OCI-LY1 (cell line): ENCODE data around the gene SCLT1.

Source experiments
- H2AFZ ChIP-seq: fragments of 200-600 bp; sonication (generic), shearing (Covaris generic); 2 replicates; pipeline ENCODE4 v1.6.0; 2014; ENCODE audit warnings: antibody characterized with exemption, mild to moderate bottlenecking, low read length
- H3F3A ChIP-seq: fragments of 200-600 bp; sonication (generic), shearing (Covaris generic); 2 replicates; pipeline ENCODE4 v1.6.0; 2014; ENCODE audit warnings: mild to moderate bottlenecking, antibody characterized with exemption, low read length, moderate library complexity; ENCODE audit not compliant: insufficient read depth
- H3K27ac ChIP-seq: fragments of 200-600 bp; sonication (generic); 2 replicates; pipeline ENCODE4 v1.5.1; 2014; ENCODE audit warnings: low read length, mixed run types, mild to moderate bottlenecking, low read depth; ENCODE audit not compliant: poor library complexity, severe bottlenecking
- H3K27me3 ChIP-seq: fragments of 200-600 bp; sonication (generic); 2 replicates; pipeline ENCODE4 v1.6.0; 2014; ENCODE audit warnings: antibody characterized with exemption, mild to moderate bottlenecking, low read length, moderate library complexity; ENCODE audit not compliant: insufficient read depth
- H3K36me3 ChIP-seq: fragments of 200-600 bp; sonication (generic); 2 replicates; pipeline ENCODE4 v1.6.1; 2014; ENCODE audit warnings: mild to moderate bottlenecking, antibody characterized with exemption, low read length, moderate library complexity, mixed read lengths; ENCODE audit not compliant: insufficient read depth
- H3K4me1 ChIP-seq: fragments of 200-600 bp; sonication (generic); 2 replicates; pipeline ENCODE4 v1.5.1; 2014; ENCODE audit warnings: mild to moderate bottlenecking, low read length, moderate library complexity; ENCODE audit not compliant: insufficient read depth, severe bottlenecking
- H3K4me2 ChIP-seq: fragments of 200-600 bp; sonication (generic), shearing (Covaris generic); 2 replicates; pipeline ENCODE4 v1.6.1; 2014; ENCODE audit warnings: low read length
- H3K4me3 ChIP-seq: fragments of 200-600 bp; sonication (generic); 2 replicates; pipeline ENCODE4 v1.5.1; 2014; ENCODE audit warnings: low read length, low read depth, mild to moderate bottlenecking, mixed read lengths; ENCODE audit not compliant: poor library complexity, severe bottlenecking
- H3K79me2 ChIP-seq: fragments of 200-600 bp; shearing (Covaris generic); 2 replicates; pipeline ENCODE4 v1.6.1; 2016; ENCODE audit warnings: mixed run types, low read length, mixed read lengths; ENCODE audit not compliant: insufficient read depth
- H3K9ac ChIP-seq: fragments of 200-600 bp; sonication (generic), shearing (Covaris generic); 2 replicates; pipeline ENCODE4 v1.6.1; 2014; ENCODE audit warnings: mild to moderate bottlenecking, low read length, mixed read lengths
- H3K9me2 ChIP-seq: fragments of 200-600 bp; sonication (generic), shearing (Covaris generic); 2 replicates; pipeline ENCODE4 v1.6.1; 2014; ENCODE audit warnings: low read depth, mild to moderate bottlenecking, low read length, mixed read lengths
- H3K9me3 ChIP-seq: fragments of 200-600 bp; shearing (Covaris generic); 2 replicates; pipeline ENCODE4 v1.6.1; 2014; ENCODE audit warnings: low read length, mixed read lengths
- H4K20me1 ChIP-seq: fragments of 200-600 bp; sonication (generic), shearing (Covaris generic); 2 replicates; pipeline ENCODE4 v1.6.0; 2016; ENCODE audit warnings: mild to moderate bottlenecking, low read length; ENCODE audit not compliant: insufficient read depth
- EZH2 ChIP-seq: fragments of 200-600 bp; sonication (generic), shearing (Covaris generic); IDR thresholded peaks from 2 replicates; pipeline ENCODE4 v1.8.0; 2017; ENCODE audit warnings: borderline replicate concordance, mixed run types, mild to moderate bottlenecking, antibody characterized with exemption, low read length, moderate library complexity, mixed read lengths
- TF ChIP-seq, protein P1 (sequence below): fragments of 200-600 bp; sonication (generic), shearing (Covaris generic); IDR thresholded peaks from 2 replicates; pipeline ENCODE4 v1.5.1; 2017; ENCODE audit warnings: mild to moderate bottlenecking, antibody characterized with exemption, low read length, moderate library complexity, mixed read lengths

The SCLT1 gene

DNA sequence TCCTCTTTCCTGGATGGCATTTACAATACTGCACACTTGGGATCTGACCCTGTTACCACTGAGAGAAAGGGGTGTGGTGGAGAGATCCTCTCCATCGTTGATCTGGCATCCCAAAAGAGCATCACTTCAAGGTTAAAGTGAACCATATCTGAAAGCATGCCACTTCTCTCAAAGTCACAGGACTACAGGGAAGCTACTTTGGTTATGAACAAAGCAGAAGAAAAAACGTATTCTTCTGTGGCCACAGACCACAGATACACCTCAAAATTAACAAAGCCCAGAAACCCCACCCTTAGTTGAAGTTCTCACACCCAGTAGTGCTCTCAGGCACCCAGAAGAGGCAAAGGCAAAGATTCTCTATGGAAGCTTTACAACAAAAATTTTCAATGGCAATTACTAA, 175.6 kb downstream of the SCLT1 start:
- Histone ChIP-seq H3K27ac (no peak overlapping the region), H2AFZ (no peak overlapping the region), H3K27me3 (no peaks in the 10 kb centered on the region), H3K4me3 (no peak overlapping the region), H3F3A (no peaks in the 10 kb centered on the region), H3K9me3 (no peaks in the 10 kb centered on the region), H3K9me2 (no peaks in the 10 kb centered on the region), H3K36me3 (no peaks in the 10 kb centered on the region), H3K79me2 (no peaks in the 10 kb centered on the region), H3K9ac (no peak overlapping the region), H4K20me1 (no peaks in the 10 kb centered on the region), H3K4me1 (peaks cover 11% of the 10 kb centered on the region), H3K4me2 (no peak overlapping the region)
- TF ChIP-seq, protein P1, sequence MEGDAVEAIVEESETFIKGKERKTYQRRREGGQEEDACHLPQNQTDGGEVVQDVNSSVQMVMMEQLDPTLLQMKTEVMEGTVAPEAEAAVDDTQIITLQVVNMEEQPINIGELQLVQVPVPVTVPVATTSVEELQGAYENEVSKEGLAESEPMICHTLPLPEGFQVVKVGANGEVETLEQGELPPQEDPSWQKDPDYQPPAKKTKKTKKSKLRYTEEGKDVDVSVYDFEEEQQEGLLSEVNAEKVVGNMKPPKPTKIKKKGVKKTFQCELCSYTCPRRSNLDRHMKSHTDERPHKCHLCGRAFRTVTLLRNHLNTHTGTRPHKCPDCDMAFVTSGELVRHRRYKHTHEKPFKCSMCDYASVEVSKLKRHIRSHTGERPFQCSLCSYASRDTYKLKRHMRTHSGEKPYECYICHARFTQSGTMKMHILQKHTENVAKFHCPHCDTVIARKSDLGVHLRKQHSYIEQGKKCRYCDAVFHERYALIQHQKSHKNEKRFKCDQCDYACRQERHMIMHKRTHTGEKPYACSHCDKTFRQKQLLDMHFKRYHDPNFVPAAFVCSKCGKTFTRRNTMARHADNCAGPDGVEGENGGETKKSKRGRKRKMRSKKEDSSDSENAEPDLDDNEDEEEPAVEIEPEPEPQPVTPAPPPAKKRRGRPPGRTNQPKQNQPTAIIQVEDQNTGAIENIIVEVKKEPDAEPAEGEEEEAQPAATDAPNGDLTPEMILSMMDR = no peak
- no peak for TF ChIP-seq EZH2

DNA sequence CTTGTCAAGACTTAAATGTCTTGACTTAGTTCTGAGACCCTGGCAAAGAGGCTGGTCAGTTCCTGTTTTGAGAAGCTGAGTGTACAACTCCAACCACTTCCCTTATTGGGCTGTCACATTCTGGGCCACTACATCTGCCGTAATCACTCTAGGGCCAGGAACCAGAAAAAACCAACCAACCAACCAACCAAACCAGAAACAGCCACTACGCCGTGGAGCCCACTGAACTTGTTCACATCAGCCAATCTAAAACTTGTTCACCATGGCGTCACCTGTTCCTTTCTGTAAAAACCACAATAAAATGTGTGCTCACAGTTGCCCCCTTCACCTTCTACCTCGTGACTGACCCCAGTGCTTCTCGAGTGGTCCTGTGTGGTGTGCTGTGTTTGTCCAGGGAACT, 176.5 kb downstream of the SCLT1 start:
- H2AFZ ChIP-seq = no peak overlapping the region
- H3K36me3 ChIP-seq = no peaks in the 10 kb centered on the region
- H3K4me1 ChIP-seq = peaks cover 11% of the 10 kb centered on the region
- H3F3A ChIP-seq = no peaks in the 10 kb centered on the region
- TF ChIP-seq, protein P1 = no peak
- TF ChIP-seq EZH2 = no peak
- H3K9ac ChIP-seq = no peak overlapping the region
- no peaks in the 10 kb centered on the region for H3K27me3 ChIP-seq
- H3K4me2 ChIP-seq = no peak overlapping the region; the same call in 1 of the 2 replicates
- H3K9me2 ChIP-seq = no peaks in the 10 kb centered on the region
- H3K4me3 ChIP-seq = no peak overlapping the region
- H3K79me2 ChIP-seq = no peaks in the 10 kb centered on the region
- H3K9me3 ChIP-seq = no peaks in the 10 kb centered on the region
- peak overlapping the region; percentile 6 for H3K27ac ChIP-seq
- H4K20me1 ChIP-seq = no peaks in the 10 kb centered on the region

DNA sequence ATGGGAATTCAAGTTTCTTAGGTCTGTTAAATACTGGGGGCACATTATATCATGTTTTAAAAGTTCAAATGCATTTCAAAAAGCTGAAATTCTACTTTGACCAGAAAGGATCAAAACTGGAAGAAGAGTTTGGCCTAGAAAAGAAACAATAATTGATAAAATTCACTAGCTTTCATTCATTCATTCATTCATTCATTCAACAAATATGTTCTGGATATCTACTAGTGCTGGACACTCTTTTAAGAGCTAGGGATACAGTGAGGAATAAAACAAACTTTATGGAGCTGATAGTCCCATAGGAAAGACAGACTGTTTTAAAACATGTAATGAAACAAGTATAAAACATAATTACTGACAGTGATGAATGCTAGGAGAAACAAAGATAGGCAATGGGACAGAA, 177.8 kb downstream of the SCLT1 start:
- no peak for TF ChIP-seq EZH2
- TF ChIP-seq, protein P1 = no peak
- no peaks in the 10 kb centered on the region for H3K36me3 ChIP-seq
- no peak overlapping the region for H3K9ac ChIP-seq
- no peaks in the 10 kb centered on the region for H3K9me3 ChIP-seq
- no peaks in the 10 kb centered on the region for H3K9me2 ChIP-seq
- no peaks in the 10 kb centered on the region for H3K79me2 ChIP-seq
- H3F3A ChIP-seq = no peaks in the 10 kb centered on the region; the same call in 1 of the 2 replicates
- H3K4me3 ChIP-seq = no peak overlapping the region
- H3K27me3 ChIP-seq = no peaks in the 10 kb centered on the region
- no peak overlapping the region for H3K27ac ChIP-seq
- no peak overlapping the region for H3K4me2 ChIP-seq
- H2AFZ ChIP-seq = no peak overlapping the region
- no peaks in the 10 kb centered on the region for H4K20me1 ChIP-seq
- H3K4me1 ChIP-seq = peaks cover 11% of the 10 kb centered on the region
